ENCODE results near the gene CNTFR.

GRCh38 chr9:34566972-34567371 lies 22.6 kb downstream of the CNTFR start:
- TF ChIP-seq TCF7L2 (IDR thresholded peaks at IDR 0.05; ENCODE audit: low read depth, low read length): no peak
- TF ChIP-seq CTCF (IDR thresholded peaks at IDR 0.05): no peak
- TF ChIP-seq POLR2AphosphoS5 (IDR thresholded peaks at IDR 0.05; ENCODE audit: low read depth, low read length): no peak
- TF ChIP-seq SIN3A (IDR thresholded peaks at IDR 0.05; ENCODE audit: borderline replicate concordance, insufficient read depth, low read depth, low read length): no peak
